ENCODE data around the gene SMARCB1. TPM values are rescaled to one million over a fixed set of nuclear protein-coding genes. Genes with fewer than 3 reads are reported as not detected.

SMARCB1 gene
- total RNA-seq, 1 donor from 2014 or later = 25.7 TPM

DNA sequence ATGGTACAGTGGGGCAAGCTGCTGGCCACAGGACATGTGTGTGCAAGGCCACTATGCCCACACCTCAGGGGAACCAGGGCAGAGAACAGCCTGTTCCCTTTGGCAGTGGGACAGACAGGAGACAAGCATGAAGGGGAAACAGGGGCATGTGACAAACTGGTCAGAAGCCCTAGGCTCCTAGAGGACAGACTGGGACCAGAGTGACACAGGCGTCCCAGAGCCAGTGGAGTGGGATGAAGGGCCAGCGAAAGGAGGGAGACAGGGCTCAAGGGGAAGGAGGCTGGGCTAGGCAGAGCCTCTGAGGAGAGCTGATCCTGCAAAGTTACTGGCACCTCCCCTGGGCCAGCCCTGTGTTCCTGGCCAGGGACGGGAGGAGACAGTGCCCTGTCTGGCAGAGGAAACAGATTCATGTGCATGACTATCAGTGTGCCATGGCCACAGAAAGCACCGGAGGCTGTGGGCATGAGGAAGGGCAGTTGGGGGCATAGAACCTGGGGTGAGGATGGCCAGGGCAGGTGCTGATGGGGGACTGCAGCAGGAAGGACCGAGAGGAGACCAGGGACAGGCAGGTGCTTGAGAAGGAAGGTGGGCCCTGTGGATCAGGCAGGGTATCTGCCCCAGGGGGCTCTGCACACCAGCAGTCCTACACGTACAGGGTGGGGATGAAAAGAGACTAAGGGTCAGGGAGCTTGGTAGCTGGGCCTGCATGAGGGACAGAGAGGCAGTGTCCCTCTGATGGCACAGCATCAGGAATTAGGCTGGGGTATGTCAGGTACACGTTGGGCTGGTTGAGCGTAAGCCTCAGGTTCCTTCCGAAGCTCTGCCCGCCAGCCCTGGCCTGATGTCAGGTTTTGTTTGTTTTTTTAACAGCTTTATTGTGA lies 42.3 kb downstream of the SMARCB1 start:
- peak; percentile 78 for ATAC-seq
- DNase-seq (ENCODE audit: low spot score) = peak; percentile 87

DNA sequence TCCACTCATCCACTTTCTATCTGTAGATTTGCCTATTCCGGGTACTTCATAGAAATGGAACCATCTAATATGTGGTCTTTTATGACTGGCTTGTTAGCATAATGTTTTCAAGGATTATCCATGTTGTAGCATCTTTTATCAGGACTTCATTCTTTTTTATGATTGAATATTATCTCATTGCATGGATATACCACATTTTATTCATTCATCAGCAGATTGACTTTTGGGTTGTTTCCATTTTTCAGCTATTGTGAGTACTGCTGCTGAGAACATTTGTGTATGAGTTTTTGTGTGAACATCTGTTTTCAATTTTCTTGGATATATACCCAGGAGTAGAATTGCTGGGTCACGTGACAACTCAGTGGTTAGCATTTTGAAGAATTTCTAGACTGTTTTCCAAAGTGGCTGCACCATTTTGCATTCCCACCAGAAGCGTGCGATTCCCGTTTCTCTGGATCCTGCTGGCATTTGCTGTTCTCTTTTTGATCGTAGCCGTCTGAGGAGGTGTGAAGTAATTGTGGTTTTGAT lies 43.1 kb downstream of the SMARCB1 start:
- no peak for DNase-seq (ENCODE audit: low spot score)
- ATAC-seq = no peak

DNA sequence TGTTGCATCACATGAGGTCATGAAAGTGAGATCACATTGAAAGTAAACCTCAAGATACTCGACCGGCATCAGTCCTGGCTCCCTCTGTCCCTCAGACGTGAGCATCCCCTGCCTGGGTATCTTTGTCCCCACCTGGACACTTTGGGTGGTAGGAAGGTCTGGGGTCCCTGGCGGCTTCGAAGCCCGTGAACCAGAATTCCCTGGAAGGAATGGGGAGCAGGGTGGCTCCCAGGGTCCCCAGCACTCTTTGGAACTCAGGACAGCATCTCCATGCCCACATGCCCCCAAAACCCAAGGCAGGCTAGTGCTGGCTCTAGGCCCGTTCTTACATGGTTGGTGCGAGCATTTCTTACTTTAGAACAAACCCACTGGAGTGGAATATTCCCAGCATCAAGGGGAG lies 44.5 kb downstream of the SMARCB1 start:
- ATAC-seq = no peak
- DNase-seq (ENCODE audit: low spot score) = no peak

DNA sequence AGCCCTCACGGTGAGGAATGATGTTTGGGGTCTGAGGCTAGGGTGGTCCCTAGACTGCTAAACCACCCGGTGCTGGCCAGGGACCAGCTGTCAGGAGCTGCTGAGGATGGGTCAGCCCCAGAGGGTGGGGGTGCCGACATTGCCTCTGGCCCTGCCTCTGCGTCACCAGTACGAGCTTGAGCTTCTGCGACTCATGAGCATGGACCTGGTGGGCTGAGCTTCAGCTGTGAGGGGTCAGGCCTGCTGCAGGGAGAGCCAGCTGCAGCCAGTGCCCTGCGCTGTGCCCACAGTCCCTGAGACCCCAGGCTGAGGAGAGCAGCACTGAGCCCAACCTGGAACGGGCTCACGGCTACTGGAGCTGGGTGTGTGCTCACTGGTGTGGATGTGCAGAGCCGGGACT lies 45.0 kb downstream of the SMARCB1 start:
- DNase-seq (ENCODE audit: low spot score) (no peak), ATAC-seq (no peak)

DNA sequence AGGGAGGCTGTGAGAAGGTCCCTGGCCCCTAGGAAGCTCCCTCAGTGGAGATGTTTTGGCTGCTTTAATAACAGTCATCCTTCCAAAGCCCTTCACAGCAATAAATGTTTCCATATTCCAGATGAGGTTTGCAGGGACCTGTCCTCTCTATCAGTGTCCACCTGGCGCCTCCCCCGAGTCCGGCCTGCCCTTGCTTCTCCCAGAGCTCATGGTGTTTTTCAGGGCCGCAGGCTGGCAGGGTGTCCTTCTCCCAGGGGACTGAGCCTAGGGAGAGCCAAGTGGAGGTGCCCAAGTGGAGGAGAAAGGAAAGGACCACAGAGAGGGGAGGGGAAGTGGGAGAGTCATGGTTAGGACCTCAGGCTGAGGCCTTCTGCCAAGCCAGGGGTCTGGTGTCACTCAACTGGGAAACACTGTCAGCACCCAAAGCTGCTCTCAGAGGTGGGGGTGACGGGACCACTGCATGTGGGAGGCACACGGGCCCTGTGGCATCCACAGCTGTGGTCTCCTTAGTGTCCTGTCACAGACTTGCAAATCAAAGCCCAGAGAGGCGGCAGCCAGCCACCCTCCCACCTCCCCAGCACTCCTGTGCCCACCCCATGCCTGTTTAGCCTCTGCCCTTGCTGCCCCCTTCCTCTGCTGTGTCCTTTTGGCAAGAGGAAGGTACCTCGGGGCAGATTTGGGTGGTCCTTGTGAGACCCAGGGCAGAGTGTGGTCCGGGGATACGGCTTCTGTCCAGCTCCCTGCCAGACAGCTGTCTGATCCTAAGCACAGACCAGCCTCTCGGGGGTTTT lies 45.7 kb downstream of the SMARCB1 start:
- ATAC-seq (no peak), DNase-seq (ENCODE audit: low spot score) (no peak)

DNA sequence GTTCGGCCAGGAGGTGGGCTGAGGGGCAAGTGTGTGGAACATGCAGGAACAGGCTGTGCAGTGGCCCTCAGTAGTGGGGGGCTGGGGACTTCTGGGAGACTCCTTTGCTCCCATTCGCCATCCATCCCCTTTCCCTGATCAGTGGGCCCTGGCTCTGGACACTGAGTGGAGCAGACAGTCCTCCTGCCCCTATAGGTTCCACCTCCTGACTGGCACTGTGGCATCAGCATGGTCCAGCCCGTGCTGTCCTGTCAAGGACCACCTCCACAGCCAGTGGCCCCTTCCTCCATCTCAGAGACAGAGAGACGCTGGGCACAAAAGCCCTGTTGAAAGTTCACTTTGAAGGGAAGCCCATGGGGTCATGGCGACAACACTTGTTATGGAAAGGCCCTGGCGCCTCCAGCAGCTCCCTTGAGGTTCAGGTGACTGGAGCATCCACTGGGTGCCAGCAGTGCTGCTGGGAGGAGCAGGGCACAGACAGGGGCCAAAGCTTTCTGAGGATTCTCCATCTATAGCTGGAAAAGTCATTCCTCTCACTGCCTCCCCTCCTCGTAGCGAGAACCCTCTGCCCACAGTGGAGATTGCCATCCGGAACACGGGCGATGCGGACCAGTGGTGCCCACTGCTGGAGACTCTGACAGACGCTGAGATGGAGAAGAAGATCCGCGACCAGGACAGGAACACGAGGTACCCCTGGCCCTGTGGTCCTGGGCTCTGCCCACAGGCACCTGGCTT lies 46.4 kb downstream of the SMARCB1 start:
- no peak for ATAC-seq
- no peak for DNase-seq (ENCODE audit: low spot score)

DNA sequence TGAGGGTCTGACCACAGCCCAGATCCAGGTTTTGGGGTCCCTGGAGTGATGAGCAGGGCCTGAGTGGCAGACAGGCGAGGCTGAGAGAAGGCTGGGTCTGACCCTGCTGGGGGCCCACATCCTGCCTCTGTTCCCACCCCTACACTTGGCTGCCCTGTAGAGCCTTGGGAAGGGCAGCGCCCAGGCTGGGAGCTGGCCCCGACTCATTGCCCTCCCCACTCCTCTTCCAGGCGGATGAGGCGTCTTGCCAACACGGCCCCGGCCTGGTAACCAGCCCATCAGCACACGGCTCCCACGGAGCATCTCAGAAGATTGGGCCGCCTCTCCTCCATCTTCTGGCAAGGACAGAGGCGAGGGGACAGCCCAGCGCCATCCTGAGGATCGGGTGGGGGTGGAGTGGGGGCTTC lies 47.1 kb downstream of the SMARCB1 start:
- no peak for DNase-seq (ENCODE audit: low spot score)
- ATAC-seq = no peak

DNA sequence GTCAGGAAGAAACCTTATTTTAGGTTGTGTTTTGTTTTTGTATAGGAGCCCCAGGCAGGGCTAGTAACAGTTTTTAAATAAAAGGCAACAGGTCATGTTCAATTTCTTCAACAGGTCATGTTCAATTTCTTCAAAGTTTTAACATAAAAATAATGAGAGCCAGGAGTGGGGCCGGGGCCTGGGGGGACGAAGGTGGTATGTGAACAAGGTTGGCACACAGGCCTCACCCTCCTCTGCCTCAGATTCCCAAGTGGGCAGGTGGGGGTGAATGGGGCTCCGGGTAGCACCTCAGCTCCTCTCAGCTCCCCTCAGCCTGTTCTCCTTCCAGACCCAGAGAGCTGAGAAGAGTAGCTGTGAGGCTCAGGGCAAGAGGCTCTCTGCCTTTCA lies 47.6 kb downstream of the SMARCB1 start:
- ATAC-seq = no peak
- no peak for DNase-seq (ENCODE audit: low spot score)

DNA sequence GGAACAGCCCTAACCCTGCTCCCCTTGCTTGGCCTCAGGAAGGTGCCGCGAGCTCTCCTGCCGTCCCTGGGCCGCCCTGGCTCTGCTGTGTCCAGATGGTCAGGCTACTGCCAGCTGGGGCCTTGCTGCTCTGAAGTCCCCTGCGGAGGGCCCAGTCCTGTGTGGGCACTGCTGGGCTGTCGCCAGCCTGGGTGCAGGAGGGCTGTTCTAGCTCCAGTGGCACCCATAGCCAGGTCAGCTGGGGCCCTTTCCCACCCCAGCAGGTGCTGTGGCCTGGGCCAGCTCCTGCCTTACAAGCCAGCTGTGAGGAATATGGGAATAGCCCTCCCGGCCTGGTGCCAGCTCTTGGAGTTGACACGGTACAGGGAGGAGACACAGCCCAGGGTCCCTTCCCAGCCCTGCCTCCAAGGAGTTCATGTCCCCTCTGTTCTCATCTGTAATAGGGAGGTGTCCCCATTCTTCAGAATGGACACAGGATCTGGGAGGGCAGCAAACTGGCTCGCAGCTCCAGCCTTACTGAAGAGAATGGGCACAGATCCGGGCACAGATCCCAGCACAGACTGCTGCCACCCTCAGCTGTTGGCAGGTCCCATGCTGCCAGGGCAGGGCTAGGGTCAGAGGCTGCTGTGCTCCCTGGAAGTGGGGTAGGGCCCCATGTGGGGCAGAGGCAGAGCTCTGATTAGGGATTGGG lies 48.2 kb downstream of the SMARCB1 start:
- ATAC-seq = peak; percentile 60
- peak; percentile 70 for DNase-seq (ENCODE audit: low spot score)

DNA sequence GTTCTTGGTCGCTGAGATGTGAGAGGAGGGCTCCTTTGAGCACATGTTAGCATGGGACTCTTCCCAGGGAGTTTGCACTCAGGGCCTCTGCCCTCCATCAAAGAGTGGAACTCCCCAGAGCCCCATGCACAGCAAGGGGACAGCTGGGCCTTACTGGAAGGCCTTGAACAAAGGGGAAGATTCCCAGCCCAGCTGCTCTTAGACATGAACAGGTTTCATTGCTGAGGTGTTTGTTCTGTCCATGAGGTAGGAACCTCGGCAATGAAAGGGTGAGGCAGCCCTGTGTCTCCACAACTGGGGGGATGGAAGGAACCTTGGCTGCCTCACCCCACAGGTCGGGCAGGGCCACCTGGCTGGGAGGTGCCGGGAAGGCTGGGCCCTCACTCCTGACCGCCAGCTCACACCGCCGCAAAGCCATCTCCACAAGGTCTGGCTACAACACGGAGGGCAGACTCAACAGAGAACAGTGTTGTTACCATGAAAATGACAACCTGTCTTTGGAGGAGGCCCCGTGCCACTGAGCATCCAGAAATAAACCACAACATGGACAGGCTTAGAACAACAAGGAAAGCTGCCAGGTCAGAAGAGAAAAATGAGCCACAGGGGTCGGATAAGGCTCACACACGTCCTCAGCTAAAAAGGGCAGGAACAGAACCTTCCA lies 48.8 kb downstream of the SMARCB1 start:
- DNase-seq (ENCODE audit: low spot score) = no peak

DNA sequence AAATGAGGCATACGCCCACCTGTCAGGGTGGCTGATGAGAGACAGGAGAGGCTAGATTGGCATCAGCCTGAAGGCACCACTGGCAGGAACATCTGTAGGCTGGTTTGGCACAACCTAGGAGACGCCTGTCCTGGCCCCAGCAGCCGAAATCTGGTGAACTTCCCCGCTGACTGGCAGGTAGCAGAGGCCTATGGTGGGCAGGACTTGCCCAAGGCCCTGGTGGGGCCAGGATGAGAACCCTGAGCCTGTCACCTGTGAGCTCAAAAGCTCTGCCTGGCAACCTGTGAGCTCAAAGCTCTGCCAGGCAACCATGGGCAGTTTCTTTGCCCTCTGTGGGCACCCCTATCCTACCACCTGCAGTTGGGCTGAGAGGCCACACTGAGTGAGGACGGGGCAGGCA lies 49.5 kb downstream of the SMARCB1 start:
- ATAC-seq (no peak), DNase-seq (ENCODE audit: low spot score) (no peak)

More for the DNA sequence above, 48.8 kb downstream of the SMARCB1 start:
- ATAC-seq = no peak

DNA sequence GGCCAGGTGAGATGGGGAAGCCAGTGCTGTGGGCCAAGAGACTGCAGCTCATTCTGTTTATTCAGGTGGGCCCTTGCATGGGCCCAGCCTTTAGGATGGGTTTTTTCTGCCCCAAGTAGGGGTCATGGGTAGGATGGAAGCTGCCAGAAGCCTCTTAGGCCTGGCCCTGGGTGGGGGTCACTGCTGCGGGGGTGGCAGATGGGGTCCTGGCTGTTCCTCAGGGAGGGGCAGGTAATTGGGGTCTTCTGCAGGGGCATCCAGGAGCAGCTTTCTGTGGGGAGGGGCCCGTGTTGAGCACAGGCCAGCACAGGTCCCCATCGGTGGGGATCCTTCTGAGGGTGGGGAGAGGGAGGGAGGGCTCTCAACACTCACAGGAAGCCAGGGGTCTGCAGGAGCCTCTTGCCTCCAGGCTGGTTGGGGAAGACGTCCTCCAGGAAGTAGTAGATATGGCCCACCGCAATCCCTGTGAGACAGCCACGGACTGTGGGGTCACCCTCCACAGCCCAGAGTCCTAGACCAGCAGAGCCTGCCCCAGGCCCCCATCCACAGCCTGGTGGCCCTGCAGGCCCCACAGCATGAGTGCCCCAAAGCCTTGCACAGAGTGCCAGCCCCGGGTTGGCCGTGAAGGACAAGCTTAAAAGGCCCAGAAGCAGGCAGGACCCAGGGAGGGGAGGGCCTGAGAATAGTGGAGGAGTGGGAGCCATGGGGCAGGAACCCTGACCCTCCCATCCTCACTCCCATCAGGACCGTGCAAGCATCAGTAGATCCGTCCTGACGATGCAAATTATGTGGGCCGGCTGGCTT lies 50.1 kb downstream of the SMARCB1 start:
- DNase-seq (ENCODE audit: low spot score) (no peak), ATAC-seq (no peak)

DNA sequence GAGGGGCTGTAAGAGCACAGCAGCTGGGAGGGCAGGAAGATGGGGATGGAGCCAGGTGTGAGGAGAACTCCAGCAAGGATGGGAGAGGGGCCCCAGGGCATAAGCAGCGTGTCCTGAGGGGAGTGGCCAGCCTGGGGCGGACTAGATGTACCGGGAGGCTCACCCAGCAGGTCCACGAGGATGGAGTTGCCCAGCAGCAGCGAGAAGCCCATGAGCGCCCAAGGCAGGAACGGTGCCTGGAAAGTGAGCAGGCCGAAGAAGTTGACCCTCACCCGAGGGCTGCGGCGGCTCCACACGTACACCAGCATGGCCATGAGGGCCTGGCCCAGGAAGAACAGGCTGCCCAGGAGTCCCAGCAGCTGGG lies 50.7 kb downstream of the SMARCB1 start:
- ATAC-seq (no peak), DNase-seq (ENCODE audit: low spot score) (no peak)

DNA sequence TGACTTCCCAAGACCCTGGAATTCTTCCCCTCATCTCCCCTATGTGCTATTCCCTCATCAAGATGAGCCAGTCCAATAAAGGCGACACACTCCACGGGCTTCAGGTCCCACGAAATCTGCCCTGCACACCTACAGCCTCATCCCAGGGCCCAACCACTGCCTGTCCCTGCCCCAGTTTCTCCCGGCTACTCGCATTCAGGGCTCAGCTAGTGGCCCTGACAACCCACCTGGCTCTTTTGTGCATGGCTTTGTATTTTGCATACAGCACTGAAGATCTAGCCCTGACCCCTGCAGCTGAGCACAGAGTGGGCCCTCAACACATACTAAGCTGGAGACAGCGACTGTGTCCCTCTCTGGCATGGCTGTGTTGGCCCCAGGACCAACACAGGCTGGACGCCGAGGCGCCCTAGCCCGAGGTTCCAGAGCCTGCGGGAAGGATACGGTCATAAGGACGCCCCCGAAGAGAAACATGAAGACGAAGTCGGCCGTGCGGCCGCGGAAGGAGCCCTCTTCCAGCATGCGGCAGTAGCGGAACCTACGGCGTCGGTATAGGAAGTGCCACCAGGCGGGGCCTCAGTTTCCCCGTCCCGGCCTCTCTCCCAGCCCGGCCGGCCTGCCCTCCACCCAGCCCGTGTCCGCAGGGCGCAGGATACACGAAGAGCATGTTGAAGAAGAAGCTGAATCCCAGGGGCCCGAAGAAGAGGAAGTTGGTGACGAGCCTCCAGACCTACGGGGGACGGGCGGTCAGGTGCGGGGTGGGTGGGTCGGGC lies 51.3 kb downstream of the SMARCB1 start:
- no peak for ATAC-seq
- DNase-seq (ENCODE audit: low spot score) = no peak

DNA sequence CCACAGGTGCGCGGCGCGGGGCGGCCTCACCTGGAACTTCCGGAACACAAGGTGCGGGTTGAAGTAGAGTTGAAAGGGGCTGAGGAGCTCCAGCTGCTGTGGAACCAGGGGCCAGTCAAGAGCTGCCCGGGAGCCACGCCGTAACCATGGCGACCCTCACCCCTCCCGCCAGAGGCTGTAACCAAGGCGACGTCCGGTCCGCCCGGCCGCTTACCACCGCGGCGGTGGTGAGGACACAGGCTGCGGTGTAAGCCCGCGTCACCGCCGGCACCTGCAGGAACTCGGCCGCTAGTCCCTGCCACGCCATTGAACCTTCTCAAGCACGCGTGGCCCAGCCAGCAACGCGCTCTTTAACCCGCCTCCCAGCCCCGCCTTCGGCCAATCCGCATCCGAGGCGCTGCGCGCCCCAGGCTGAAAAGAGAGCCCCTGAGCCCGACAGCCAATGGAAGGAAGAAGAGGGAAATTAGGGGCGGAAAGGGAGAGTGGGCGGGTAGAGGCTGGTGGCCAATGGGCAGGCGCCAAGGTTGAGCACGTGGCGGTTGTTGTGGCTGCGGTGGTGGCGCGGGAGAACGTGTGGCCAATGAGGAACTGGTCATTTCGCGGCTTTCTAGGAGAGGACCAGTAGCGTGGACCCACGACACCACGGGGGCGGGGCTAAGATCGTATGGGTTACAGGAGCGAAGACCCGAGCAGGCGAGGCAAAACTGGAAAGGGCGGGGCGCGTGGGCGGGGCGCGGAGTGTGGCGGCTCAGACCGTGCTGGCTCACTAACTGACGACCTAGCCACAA lies 52.1 kb downstream of the SMARCB1 start, which contains the start of gene DERL3:
Gene DERL3, minus strand, starts transcription at position 326 of the 788 bp plus-strand sequence. Its CDS starts 19 bp downstream, at position 307.
- peak; percentile 82 for ATAC-seq

DNA sequence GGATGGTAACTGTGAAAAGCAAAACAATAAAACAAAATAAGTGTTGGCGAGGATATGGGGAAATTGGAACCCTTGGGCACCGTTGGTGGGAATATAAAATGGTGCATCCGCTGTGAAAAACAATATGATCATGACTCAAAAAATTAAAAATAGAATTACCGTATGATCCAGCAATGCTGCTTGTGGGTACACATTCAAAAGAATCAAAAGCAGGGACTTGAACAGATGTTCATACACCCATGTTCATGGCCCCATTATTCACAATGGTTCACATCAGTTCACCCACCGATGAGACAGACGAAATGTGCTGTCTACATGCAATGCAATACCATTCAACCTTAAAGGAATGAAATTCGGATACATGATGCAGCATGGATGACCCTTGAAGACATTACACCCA lies 53.3 kb downstream of the SMARCB1 start:
- ATAC-seq (no peak), DNase-seq (ENCODE audit: low spot score) (no peak)

More for the DNA sequence above, 52.1 kb downstream of the SMARCB1 start, which contains the start of gene DERL3:
- peak; percentile 98 for DNase-seq (ENCODE audit: low spot score)

DNA sequence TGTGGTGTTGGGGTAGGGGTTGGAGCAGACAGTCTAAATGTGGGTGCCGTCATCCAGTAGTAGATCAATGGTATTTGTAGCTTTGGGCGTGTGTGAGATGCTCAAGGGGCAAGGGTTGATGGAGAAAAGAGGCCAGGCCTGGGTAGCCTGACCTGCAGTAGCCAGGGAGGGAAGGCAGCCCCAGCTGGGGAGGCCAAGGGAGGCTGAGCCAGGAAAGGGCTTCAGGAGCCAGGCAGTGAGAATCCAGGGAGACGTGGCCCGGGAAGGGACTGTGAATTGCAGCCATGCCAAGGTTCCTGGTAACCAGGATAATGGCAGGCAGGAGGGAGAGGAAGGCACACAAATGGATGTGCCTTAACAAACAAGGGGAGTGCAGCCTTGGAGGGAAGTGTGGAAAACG lies 54.5 kb downstream of the SMARCB1 start:
- DNase-seq (ENCODE audit: low spot score) (no peak), ATAC-seq (no peak)

Data from left lobe of liver (tissue), 2 donors.